GM18499 (cell line): ENCODE results near the gene PROX1.

Source experiments
- ATAC-seq: cut with Tn5 transposase; IDR thresholded peaks from one replicate; pipeline ENCODE4 v1.9.1; 2021; ENCODE audit warnings: moderate number of reproducible peaks; ENCODE audit not compliant: insufficient read depth, unreplicated experiment

PROX1 gene

GRCh38 chr1:214017191-214017982, 29.6 kb downstream of the PROX1 start:
- ATAC-seq, result no peak

GRCh38 chr1:214018386-214019268, 30.9 kb downstream of the PROX1 start:
- ATAC-seq, result no peak

- ATAC-seq, result no peak
Observed at GRCh38 chr1:214019499-214019898, 31.7 kb downstream of the PROX1 start.

- no peak for ATAC-seq
Observed at GRCh38 chr1:214021321-214021720, 33.5 kb downstream of the PROX1 start.

- no peak for ATAC-seq
Observed at GRCh38 chr1:214022229-214022791, 34.5 kb downstream of the PROX1 start.

- no peak for ATAC-seq
Observed at GRCh38 chr1:214022810-214023425, 35.1 kb downstream of the PROX1 start.

GRCh38 chr1:214026985-214027384, 39.2 kb downstream of the PROX1 start:
- no peak for ATAC-seq

- no peak for ATAC-seq
Observed at GRCh38 chr1:214027498-214027897, 39.7 kb downstream of the PROX1 start.

GRCh38 chr1:214028095-214028494, 40.3 kb downstream of the PROX1 start:
- ATAC-seq, result no peak

GRCh38 chr1:214028649-214029406, 41.1 kb downstream of the PROX1 start:
- no peak for ATAC-seq

- no peak for ATAC-seq
Observed at GRCh38 chr1:214029796-214030195, 42.0 kb downstream of the PROX1 start.

GRCh38 chr1:214031267-214031650, 43.5 kb downstream of the PROX1 start:
- no peak for ATAC-seq

- no peak for ATAC-seq
Observed at GRCh38 chr1:214037468-214037867, 49.7 kb downstream of the PROX1 start.

GRCh38 chr1:214039394-214040018, 51.7 kb downstream of the PROX1 start:
- ATAC-seq, result no peak

- no peak for ATAC-seq
Observed at GRCh38 chr1:214043167-214043566, 55.4 kb downstream of the PROX1 start.

GRCh38 chr1:214044438-214045214, 56.9 kb downstream of the PROX1 start:
- no peak for ATAC-seq

- no peak for ATAC-seq
Observed at GRCh38 chr1:214050513-214051401, 63.0 kb downstream of the PROX1 start.

- no peak for ATAC-seq
Observed at GRCh38 chr1:214051786-214052185, 64.0 kb downstream of the PROX1 start.
